ENCODE results near the gene ACAA2.

The ACAA2 gene

GRCh38 chr18:49850636-49851035 is 37.3 kb upstream of the ACAA2 start:
- TF ChIP-seq, protein P1, sequence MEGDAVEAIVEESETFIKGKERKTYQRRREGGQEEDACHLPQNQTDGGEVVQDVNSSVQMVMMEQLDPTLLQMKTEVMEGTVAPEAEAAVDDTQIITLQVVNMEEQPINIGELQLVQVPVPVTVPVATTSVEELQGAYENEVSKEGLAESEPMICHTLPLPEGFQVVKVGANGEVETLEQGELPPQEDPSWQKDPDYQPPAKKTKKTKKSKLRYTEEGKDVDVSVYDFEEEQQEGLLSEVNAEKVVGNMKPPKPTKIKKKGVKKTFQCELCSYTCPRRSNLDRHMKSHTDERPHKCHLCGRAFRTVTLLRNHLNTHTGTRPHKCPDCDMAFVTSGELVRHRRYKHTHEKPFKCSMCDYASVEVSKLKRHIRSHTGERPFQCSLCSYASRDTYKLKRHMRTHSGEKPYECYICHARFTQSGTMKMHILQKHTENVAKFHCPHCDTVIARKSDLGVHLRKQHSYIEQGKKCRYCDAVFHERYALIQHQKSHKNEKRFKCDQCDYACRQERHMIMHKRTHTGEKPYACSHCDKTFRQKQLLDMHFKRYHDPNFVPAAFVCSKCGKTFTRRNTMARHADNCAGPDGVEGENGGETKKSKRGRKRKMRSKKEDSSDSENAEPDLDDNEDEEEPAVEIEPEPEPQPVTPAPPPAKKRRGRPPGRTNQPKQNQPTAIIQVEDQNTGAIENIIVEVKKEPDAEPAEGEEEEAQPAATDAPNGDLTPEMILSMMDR (IDR thresholded peaks at IDR 0.05; ENCODE audit: low read depth, low read length), result no peak
- no peak overlapping the region for H3K4me3 ChIP-seq (ENCODE audit: low read depth, low read length)

DNA sequence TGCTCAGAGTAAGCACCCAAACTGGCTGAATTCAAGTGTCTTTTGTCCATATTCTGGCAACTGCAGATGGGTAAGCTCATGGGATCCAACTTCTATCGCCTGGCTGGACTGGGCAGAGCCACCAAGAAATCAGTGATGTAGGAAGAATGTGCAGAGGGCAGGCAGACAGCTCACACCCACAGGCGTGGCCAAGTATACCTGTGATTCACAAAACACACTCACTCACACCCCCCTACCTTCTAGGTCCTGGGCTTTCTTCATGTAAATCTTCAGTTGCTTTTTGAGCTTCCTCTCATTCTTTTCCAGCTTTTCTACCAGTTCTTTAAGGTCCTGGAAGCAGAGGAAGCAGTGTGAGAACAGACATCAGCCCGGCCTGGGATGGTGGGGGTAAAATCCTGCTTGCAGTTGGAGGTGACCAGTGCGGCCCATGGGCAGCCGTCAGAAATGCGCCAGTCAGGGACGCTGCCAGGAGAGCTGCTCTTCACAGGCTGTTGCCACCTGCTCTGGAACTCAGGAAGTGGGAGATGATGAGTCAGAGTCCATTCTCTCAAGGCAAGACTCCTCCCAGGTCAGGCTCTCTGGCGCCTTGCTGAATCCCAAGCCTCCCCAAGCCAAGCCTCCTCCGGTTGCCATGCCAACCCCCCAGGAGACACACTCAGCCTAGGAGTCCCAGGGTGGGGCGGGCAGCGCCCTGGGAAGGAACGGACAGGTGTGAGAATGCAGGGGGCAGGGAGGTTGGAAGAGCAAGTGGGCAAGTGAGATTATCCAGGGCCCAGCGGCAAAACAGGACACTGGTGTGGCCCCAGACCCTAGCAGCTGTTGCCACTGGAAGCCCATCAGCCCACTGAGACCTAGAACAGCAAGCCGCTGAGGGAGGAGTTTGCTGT is 36.2 kb upstream of the ACAA2 start:
- H3K4me3 ChIP-seq (ENCODE audit: low read depth, low read length), result no peak overlapping the region
- TF ChIP-seq, protein P1 (IDR thresholded peaks at IDR 0.05; ENCODE audit: low read depth, low read length), result no peak

- H3K4me3 ChIP-seq (ENCODE audit: low read depth, low read length), result no peak overlapping the region
- TF ChIP-seq, protein P1 (IDR thresholded peaks at IDR 0.05; ENCODE audit: low read depth, low read length), result no peak
Observed at GRCh38 chr18:49848115-49848514, 34.8 kb upstream of the ACAA2 start.

DNA sequence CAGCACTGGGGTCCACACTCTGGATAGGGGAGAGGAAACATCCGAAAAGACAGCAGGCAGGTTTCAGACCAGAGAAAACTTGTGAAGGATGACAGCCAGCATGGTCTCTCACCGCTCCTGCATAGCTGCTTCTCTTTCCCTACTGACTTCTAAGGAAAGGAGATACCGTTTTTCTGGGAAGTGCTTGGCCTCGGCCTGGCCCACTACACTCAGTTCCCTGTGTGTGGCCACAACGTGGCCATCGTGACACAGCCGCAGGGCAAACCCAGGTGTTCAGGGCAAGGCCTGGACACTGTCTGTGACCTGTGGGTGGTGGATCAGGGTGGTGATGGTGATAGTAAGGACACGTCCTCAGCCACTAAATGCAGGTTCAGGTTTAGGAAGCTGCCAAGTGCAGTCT is 34.2 kb upstream of the ACAA2 start:
- TF ChIP-seq, protein P1 (IDR thresholded peaks at IDR 0.05; ENCODE audit: low read depth, low read length), result no peak
- no peak overlapping the region for H3K4me3 ChIP-seq (ENCODE audit: low read depth, low read length)

DNA sequence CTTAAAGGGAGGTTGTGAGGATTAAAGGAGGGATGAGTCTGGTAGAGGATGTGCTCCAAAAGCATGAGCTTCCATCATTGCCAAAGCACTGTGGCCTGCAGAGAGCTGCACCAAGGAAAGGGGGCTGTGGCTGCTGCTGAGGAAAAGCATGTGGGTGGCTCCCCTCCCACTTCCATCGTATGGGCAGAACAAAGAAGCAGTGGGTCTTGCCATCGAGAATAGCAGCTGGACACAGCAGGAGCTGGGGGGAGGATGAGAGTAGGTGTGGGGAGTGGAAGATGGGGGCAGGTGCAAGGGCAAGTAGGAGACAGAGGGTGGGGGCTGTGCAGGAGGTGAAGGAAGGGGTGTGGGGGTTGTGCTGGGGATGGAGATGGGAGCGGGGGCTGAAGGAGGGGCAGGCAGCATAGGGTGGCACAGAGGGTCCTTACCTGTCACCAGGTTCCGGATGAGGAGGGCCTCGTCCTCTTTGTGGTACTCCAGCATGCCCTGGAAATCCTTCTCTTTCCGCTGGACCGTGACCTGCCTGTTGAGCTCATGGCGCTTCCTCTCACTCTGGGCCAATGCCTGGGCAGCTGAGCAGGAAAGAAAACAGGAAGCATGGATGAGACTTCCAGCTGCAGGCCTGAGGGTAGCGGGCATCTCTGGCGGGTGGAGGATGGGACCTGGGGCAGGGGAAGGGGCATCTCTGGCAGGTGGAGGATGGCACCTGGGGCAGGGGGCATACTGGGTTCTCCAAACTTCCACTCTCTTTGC is 33.6 kb upstream of the ACAA2 start:
- TF ChIP-seq, protein P1 (IDR thresholded peaks at IDR 0.05; ENCODE audit: low read depth, low read length), result no peak
- no peak overlapping the region for H3K4me3 ChIP-seq (ENCODE audit: low read depth, low read length)

DNA sequence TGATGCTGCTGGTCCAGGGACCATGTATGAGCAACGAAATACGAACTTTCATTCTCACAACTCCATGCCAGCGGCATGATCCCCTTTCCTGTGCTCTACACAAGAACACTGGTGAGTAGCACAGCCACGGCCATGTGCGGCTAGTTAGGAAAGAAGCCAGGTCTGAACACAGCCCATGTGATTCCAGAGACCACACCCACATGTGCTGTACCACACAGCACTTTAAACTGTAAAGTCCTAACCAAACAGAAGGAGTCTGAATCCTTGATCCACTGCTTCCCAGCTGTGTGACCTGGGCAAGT is 33.0 kb upstream of the ACAA2 start:
- no peak overlapping the region for H3K4me3 ChIP-seq (ENCODE audit: low read depth, low read length)
- TF ChIP-seq, protein P1 (IDR thresholded peaks at IDR 0.05; ENCODE audit: low read depth, low read length), result no peak

All from WI38 (cell line).